ENCODE results near the gene PADI4. TPM values are rescaled to one million over a fixed set of nuclear protein-coding genes. Genes with fewer than 3 reads are reported as not detected.

Gene PADI4
- total RNA-seq, 1 donor from 2014 or later: not detected

Other genes with a start within 250 kb of the PADI4 start
- gene PADI2, start 188.7 kb upstream of the PADI4 start, total RNA-seq (ENCODE audit: insufficient read depth, low replicate concordance): 8.4 TPM
- gene PADI1, start 103.1 kb upstream of the PADI4 start, total RNA-seq (ENCODE audit: insufficient read depth, low replicate concordance): 0.96 TPM
- not detected for gene PADI3, start 59.1 kb upstream of the PADI4 start, total RNA-seq (ENCODE audit: insufficient read depth, low replicate concordance)
- gene PADI6, start 64.0 kb downstream of the PADI4 start, total RNA-seq (ENCODE audit: insufficient read depth, low replicate concordance): 0.72 TPM
- gene RCC2, start 131.5 kb downstream of the PADI4 start, total RNA-seq (ENCODE audit: insufficient read depth, low replicate concordance): 17.1 TPM
- 42.4 TPM for gene ARHGEF10L, start 231.5 kb downstream of the PADI4 start, total RNA-seq (ENCODE audit: insufficient read depth, low replicate concordance)

Measured in umbilical cord (tissue), 1 donor.